ENCODE results near the gene GAST.
A peak's percentile ranks its signal among the peaks of the same experiment; 100 is the strongest.
"Not testable (repeated sequence)": the region's sequence is repeated elsewhere in the genome, so short reads cannot be mapped to it uniquely, and the experiment has no call there.

Gene GAST

GRCh38 chr17:41678411-41678906 is 33.7 kb upstream of the GAST start:
- Mint-ChIP-seq H3K36me3 (peaks cover 11% of the 10 kb centered on the region), H3K4me1 (peaks cover 68% of the 10 kb centered on the region), H3K27me3 (peaks cover 6% of the 10 kb centered on the region), H3K4me3 (peak overlapping the region; percentile 86), H3K9me3 (peaks cover 2% of the 10 kb centered on the region), H3K27ac (peak overlapping the region; percentile 98)
- CTCF ChIA-PET = interaction anchor here (1.2 to 6.0 kb wide), 6 partner anchors 12 to 130 kb away, joined by 3 to 111 read pairs (median 14); partner anchors contain the start of gene EIF1
- no peak for DNase-seq

DNA sequence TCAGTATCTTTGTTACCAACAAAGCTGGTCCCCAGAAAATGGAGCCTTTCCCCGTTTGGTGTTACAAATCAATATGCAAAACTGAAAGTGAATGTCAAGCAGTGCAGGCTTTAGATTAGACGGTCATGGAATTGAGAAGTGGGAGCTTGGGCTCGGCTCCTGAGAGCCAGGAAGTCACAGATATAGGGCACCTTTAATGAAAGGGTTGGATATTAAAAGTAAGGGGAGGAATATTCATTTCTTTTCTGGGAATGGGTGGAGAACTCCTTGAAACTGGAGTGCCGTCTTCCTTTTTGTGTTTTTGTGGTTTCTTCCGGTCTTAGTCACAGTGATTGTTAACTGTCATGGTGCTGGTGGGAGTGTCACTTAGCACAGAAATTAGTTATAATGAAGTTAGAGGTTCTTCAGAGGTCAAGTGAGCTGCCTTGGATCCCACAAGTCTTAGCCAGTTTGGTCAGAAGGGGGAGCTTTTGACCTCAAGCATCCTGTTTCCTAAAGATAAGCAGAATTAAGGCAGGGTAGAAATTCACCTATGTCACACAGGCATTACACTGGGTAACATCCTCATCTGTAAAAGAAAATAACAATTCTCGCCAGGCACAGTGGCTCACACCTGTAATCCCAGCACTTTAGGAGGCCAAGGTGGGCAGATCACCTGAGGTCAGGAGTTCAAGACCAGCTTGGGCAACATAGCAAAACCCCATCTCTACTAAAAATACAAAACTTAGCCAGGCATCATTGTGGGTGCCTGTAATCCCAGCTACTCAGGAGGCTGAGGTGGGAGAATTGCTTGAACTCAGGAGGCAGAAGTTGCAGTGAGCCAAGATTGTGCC is 33.0 kb upstream of the GAST start:
- CTCF ChIA-PET = interaction anchor here (1.2 to 6.0 kb wide), 6 partner anchors 11 to 130 kb away, joined by 3 to 111 read pairs (median 14); partner anchors contain the start of gene EIF1
- peaks cover 13% of the 10 kb centered on the region for H3K27me3 Mint-ChIP-seq
- peak overlapping the region; percentile 86 for H3K4me3 Mint-ChIP-seq
- peaks cover 64% of the 10 kb centered on the region for H3K4me1 Mint-ChIP-seq
- DNase-seq = peak; percentile 85
- peaks cover 11% of the 10 kb centered on the region for H3K36me3 Mint-ChIP-seq
- peaks cover 2% of the 10 kb centered on the region for H3K9me3 Mint-ChIP-seq
- peak overlapping the region; percentile 98 for H3K27ac Mint-ChIP-seq

- H3K27me3 Mint-ChIP-seq = peaks cover 15% of the 10 kb centered on the region
- H3K4me1 Mint-ChIP-seq = peaks cover 62% of the 10 kb centered on the region
- H3K27ac Mint-ChIP-seq = peak overlapping the region; percentile 98
- H3K4me3 Mint-ChIP-seq = peak overlapping the region; percentile 86
- H3K36me3 Mint-ChIP-seq = peaks cover 10% of the 10 kb centered on the region
- no peak for DNase-seq
- CTCF ChIA-PET = interaction anchor here (1.2 to 6.0 kb wide), 5 partner anchors 10 to 131 kb away, joined by 4 to 111 read pairs (median 19); partner anchors contain the start of gene EIF1
- peaks cover 2% of the 10 kb centered on the region for H3K9me3 Mint-ChIP-seq
Observed at GRCh38 chr17:41679740-41680425, 32.2 kb upstream of the GAST start.

- peaks cover 59% of the 10 kb centered on the region for H3K4me1 Mint-ChIP-seq
- no peak for DNase-seq
Observed at GRCh38 chr17:41680426-41681040, 31.6 kb upstream of the GAST start.

GRCh38 chr17:41681776-41682175 is 30.4 kb upstream of the GAST start:
- Mint-ChIP-seq H3K27me3 (peaks cover 15% of the 10 kb centered on the region), H3K36me3 (peaks cover 6% of the 10 kb centered on the region), H3K4me3 (no peak overlapping the region), H3K9me3 (peaks cover 2% of the 10 kb centered on the region), H3K4me1 (peaks cover 49% of the 10 kb centered on the region), H3K27ac (peak overlapping the region; percentile 5)
- CTCF ChIA-PET = interaction anchor here (0.8 to 4.6 kb wide), 2 partner anchors 8 to 16 kb away, joined by 3 to 72 read pairs; partner anchors contain the start of gene EIF1
- DNase-seq = no peak

More at GRCh38 chr17:41680426-41681040, 31.6 kb upstream of the GAST start:
- Mint-ChIP-seq H3K27me3 (peaks cover 15% of the 10 kb centered on the region), H3K9me3 (peaks cover 2% of the 10 kb centered on the region), H3K27ac (peak overlapping the region; percentile 75), H3K36me3 (peaks cover 10% of the 10 kb centered on the region), H3K4me3 (no peak overlapping the region)
- CTCF ChIA-PET = interaction anchor here (2.4 to 6.0 kb wide), 4 partner anchors 10 to 132 kb away, joined by 9 to 111 read pairs (median 46); partner anchors contain the start of gene EIF1

GRCh38 chr17:41682631-41683030 is 29.5 kb upstream of the GAST start:
- Mint-ChIP-seq H3K4me1 (peaks cover 46% of the 10 kb centered on the region), H3K27ac (no peak overlapping the region), H3K27me3 (peaks cover 15% of the 10 kb centered on the region), H3K36me3 (peaks cover 6% of the 10 kb centered on the region), H3K4me3 (no peak overlapping the region), H3K9me3 (peaks cover 2% of the 10 kb centered on the region)
- no peak for DNase-seq
- CTCF ChIA-PET = interaction anchor here (1.1 to 1.3 kb wide), 2 partner anchors 13 to 15 kb away, joined by 3 read pairs; no protein-coding TSS in a partner anchor

GRCh38 chr17:41683441-41684007 is 28.6 kb upstream of the GAST start:
- Mint-ChIP-seq H3K9me3 (no peaks in the 10 kb centered on the region), H3K27ac (no peak overlapping the region), H3K36me3 (peaks cover 4% of the 10 kb centered on the region), H3K4me1 (peaks cover 43% of the 10 kb centered on the region), H3K4me3 (no peak overlapping the region), H3K27me3 (peaks cover 17% of the 10 kb centered on the region)
- no peak for DNase-seq
- CTCF ChIA-PET = interaction anchor here (1.3 kb wide), 1 partner anchor 16 kb away, joined by 3 read pairs; no protein-coding TSS in a partner anchor

DNA sequence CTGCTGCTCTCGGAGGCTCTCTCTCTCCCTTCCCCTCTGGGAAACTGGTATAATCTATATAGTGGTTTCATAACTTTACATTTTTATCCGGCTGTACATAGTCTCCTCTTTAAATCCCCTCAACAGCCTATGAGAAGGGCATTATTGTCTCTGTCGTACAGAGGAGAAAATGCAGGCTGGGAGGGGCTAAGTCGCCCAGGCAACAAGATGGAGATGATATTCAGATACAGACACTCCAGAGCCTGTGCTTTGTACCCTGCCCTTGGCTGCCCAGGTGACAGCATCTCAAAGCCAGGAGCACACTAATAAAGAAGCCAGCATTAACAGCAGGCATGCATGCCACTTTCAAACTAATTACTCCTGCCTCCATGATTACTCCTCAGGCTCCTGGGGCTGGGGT is 28.1 kb upstream of the GAST start:
- DNase-seq = no peak
- H3K27me3 Mint-ChIP-seq = peaks cover 22% of the 10 kb centered on the region
- H3K4me3 Mint-ChIP-seq = no peak overlapping the region
- H3K9me3 Mint-ChIP-seq = no peaks in the 10 kb centered on the region
- H3K36me3 Mint-ChIP-seq = peaks cover 2% of the 10 kb centered on the region
- H3K27ac Mint-ChIP-seq = no peak overlapping the region
- CTCF ChIA-PET = interaction anchor here (1.1 to 1.3 kb wide), 2 partner anchors 16 kb away, joined by 3 to 5 read pairs; no protein-coding TSS in a partner anchor
- peaks cover 38% of the 10 kb centered on the region for H3K4me1 Mint-ChIP-seq

- CTCF ChIA-PET = not testable (repeated sequence)
Observed at GRCh38 chr17:41685753-41686152, 26.4 kb upstream of the GAST start.

DNA sequence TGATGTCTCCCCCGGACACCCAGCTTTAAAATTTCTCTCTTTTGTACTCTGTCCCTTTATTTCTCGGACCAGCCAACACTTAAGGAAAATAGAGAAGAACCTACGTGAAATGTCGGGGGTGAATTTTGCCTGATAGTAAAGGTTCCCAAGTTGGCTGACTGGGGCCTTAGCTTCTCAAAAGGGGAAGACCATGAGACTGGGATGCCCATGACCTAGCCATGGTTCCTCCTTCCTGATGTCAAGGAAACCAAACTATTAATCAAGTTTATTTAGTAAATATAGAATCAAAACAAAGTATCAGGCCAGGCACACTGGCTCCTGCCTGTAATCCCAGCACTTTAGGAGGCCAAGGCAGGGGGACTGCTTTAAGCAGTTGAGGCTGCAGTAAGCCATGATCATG is 25.9 kb upstream of the GAST start:
- no peak for DNase-seq
- Mint-ChIP-seq H3K27ac (peak overlapping the region; percentile 29), H3K9me3 (no peaks in the 10 kb centered on the region), H3K36me3 (peaks cover 22% of the 10 kb centered on the region), H3K4me1 (peaks cover 34% of the 10 kb centered on the region), H3K4me3 (no peak overlapping the region), H3K27me3 (peaks cover 24% of the 10 kb centered on the region)
- CTCF ChIA-PET = no interaction called here

More at GRCh38 chr17:41685753-41686152, 26.4 kb upstream of the GAST start:
- H3K9me3 Mint-ChIP-seq, DNase-seq, H3K4me3 Mint-ChIP-seq: not testable (repeated sequence)
- H3K27me3 Mint-ChIP-seq = peaks cover 24% of the 10 kb centered on the region
- H3K4me1 Mint-ChIP-seq = peaks cover 30% of the 10 kb centered on the region
- H3K27ac Mint-ChIP-seq = peak overlapping the region; percentile 29
- H3K36me3 Mint-ChIP-seq = peaks cover 17% of the 10 kb centered on the region

DNA sequence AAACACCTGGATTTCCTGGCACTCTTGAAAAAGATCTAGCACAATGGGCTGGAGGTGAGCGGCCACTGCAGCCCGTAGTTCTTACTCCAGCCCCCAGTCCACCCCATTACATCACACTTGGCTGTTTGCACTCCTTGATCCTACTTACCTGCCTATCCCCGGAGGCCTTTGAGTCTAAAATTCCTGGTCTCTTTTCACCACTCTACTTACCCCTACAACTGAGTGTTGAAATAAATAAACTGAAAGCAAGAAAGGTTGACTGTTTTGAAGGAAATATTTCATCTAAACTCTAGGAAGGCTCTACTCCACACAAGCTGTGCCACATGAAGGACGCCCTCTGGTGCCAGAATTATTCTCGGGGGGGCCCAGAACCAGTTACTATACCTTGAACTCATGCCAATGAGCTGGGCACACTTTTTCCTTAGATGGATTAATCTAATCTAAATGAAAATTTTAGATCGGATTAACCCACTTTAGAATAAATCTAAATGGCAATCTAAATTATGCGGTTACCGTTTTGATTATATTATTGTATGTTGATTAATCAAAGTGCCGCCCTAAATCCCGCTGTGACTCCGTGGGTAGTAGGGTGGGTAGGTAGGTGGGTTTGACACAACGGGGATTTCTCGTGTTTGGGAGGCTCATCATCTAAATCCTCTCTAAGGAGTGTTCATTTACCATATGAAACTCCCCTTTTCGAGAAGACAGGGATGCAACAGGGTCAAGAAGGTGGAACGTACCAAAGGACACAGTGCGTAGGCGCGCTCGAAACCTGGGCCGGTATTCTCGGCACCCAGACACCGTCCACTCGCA is 24.1 kb upstream of the GAST start:
- peak; percentile 78 for DNase-seq
- Mint-ChIP-seq H3K9me3 (no peaks in the 10 kb centered on the region), H3K4me1 (peaks cover 39% of the 10 kb centered on the region), H3K27ac (peak overlapping the region; percentile 100), H3K27me3 (peaks cover 18% of the 10 kb centered on the region), H3K36me3 (peaks cover 39% of the 10 kb centered on the region), H3K4me3 (peak overlapping the region; percentile 96)
- CTCF ChIA-PET = interaction anchor here (1.4 to 6.5 kb wide), 6 partner anchors 8 to 28 kb away, joined by 4 to 72 read pairs (median 22); no protein-coding TSS in a partner anchor

DNA sequence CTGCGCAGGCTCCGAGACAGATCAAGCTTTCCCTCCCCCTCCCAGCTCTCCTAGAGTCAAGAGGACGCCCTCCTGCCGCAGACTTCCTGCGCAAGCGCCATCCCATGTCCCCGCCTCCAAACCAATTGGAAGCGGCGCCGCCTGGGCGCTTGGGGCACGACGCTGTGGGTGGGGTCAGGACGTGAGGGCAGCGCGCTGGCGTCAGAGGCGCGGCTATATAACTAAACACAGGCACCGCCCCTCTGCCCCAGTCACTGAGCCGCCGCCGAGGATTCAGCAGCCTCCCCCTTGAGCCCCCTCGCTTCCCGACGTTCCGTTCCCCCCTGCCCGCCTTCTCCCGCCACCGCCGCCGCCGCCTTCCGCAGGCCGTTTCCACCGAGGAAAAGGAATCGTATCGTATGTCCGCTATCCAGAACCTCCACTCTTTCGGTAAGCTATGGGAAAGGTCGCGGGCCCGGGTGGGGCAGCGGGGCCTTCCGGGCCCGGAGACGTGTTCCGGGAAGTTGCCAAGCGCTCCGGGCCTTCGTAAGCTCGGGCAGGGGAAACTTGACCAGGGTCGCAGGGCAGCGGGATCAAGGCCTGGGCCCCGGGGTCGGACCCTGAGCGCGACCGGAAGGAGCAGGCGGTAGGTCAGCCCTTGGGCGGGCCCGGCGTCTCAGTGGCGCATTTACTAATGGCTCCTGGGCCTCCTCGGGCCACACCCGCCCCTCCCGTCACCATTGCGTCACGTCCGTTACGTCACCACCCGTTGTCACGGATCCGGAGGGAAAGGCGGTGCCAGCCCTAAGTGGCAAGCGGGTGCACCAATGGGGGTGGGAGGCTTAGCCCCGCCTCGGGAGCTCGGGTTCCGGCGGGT is 23.3 kb upstream of the GAST start, which contains the start of gene EIF1:
TSS of gene EIF1 (plus strand) at position 245 of the 856 bp plus-strand sequence. CDS start at position 399, 154 bp downstream.
- no peaks in the 10 kb centered on the region for H3K9me3 Mint-ChIP-seq
- CTCF ChIA-PET = interaction anchor here (1.0 to 6.5 kb wide), 8 partner anchors 9 to 140 kb away, joined by 3 to 72 read pairs (median 12); no protein-coding TSS in a partner anchor
- peaks cover 39% of the 10 kb centered on the region for H3K4me1 Mint-ChIP-seq
- DNase-seq = peak; percentile 100
- peak within 1 kb of the TSS; percentile 100 for H3K27ac Mint-ChIP-seq
- peaks cover 14% of the 10 kb centered on the region for H3K27me3 Mint-ChIP-seq
- peak within 1 kb of the TSS; percentile 96 for H3K4me3 Mint-ChIP-seq
- H3K36me3 Mint-ChIP-seq = peaks cover 46% of the 10 kb centered on the region

Measured in activated naive CD4-positive, alpha-beta T cell treated with anti-CD3 and anti-CD28 coated beads, Interleukin-2, amount 10 ng/mL, durations not matched to agents 7 days and 5 days (primary cell).